Naive thymus-derived CD8-positive, alpha-beta T cell (primary cell): ENCODE results near the gene ANKLE2. TPM values are rescaled to one million over a fixed set of nuclear protein-coding genes. Genes with fewer than 3 reads are reported as not detected.
A peak's percentile ranks its signal among the peaks of the same experiment; 100 is the strongest.

ENCODE experiments used
- ATAC-seq, 2 donors: fragments of 150-1000 bp; cut with Tn5 transposase in 1 of 2; sonication (Bioruptor Pico), chemical (Tn5 transposase) in 1 of 2; 1 replicate in 1 of 2; 2 replicates in 1 of 2; pipeline ENCODE4 v1.10.0; 2021; ENCODE audit warnings: mild to moderate bottlenecking in 2 of 2, moderate library complexity in 2 of 2
- POLR2A ChIA-PET: fragments of 350-600 bp; sonication (Branson Sonifier 250); formaldehyde crosslinking; loops from one replicate; lab custom pipeline; 2021; ENCODE audit warnings: antibody characterized with exemption; lab: Charles Lee
- DNase-seq, 10 donors: peaks; one replicate each; pipeline versions ENCODE4 v3.0.0 to v3.0.0-alpha.2; 2020 to 2022
- H3K27ac Mint-ChIP-seq, 10 donors: one replicate each; pipeline ENCODE4 v1.8.0; 2020 to 2022; ENCODE audit warnings: mild to moderate bottlenecking in 10 of 10, mixed read lengths in 10 of 10, moderate library complexity in 4 of 10, inconsistent platforms in 1 of 10
- H3K27me3 Mint-ChIP-seq, 5 donors: one replicate each; pipeline ENCODE4 v1.8.0; 2021 to 2022; ENCODE audit warnings: mixed read lengths in 5 of 5
- H3K36me3 Mint-ChIP-seq, 3 donors: one replicate each; pipeline ENCODE4 v1.8.0; 2020 to 2022; ENCODE audit warnings: mixed read lengths in 3 of 3, mild to moderate bottlenecking in 2 of 3, inconsistent platforms in 1 of 3
- H3K4me1 Mint-ChIP-seq, 4 donors: one replicate each; pipeline ENCODE4 v1.8.0; 2021 to 2022; ENCODE audit warnings: mixed read lengths in 4 of 4
- H3K4me3 Mint-ChIP-seq, 10 donors: one replicate each; pipeline ENCODE4 v1.8.0; 2020 to 2022; ENCODE audit warnings: mild to moderate bottlenecking in 10 of 10, mixed read lengths in 10 of 10, moderate library complexity in 6 of 10, inconsistent platforms in 1 of 10
- H3K9me3 Mint-ChIP-seq, 9 donors: one replicate each; pipeline ENCODE4 v1.8.0; 2020 to 2022; ENCODE audit warnings: mixed read lengths in 9 of 9, mild to moderate bottlenecking in 3 of 9, inconsistent platforms in 1 of 9, moderate library complexity in 1 of 9
- polyA plus RNA-seq, 3 donors: library from polyadenylated mRNA; unstranded; fragments of 300-500 nt; fragmentation: Illumina TruSeq; gene quantifications; one replicate each; pipeline ENCODE4 v1.2.3, GENCODE V29; 2021
- total RNA-seq, 8 experiments: library from RNA in 2 of 8; stranded (reverse) in 2 of 8; gene quantifications; one replicate each; pipeline ENCODE4 v1.2.3 and lab custom pipeline; 2021 to 2026

ANKLE2 gene
- total and polyA plus RNA-seq, 5 experiments from 2014 or later = 17.8 to 107 (median 32.1) TPM

DNA sequence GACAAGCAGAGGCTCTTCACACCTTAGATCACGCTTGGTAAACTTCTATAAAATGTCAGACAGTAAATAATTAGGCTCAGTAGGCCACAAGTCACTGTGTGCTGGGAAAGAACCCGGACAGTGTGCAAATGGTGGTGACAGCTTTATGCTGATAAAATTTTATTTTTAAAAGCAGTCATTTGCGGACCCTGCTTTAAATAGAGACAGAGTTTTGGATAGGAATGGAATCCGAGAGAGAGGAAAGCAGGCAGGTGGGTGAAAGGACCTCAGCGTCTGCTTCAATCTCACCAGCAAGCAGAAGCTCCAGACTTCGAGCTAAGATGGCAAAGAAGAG lies 21.4 kb downstream of the ANKLE2 start:
- H3K36me3 Mint-ChIP-seq = peaks cover 14 to 93% (median 19%) of the 10 kb centered on the region in 3 donors
- no peak overlapping the region for H3K27ac Mint-ChIP-seq
- POLR2A ChIA-PET = no interaction called here
- no peaks in the 10 kb centered on the region for H3K27me3 Mint-ChIP-seq
- no peaks in the 10 kb centered on the region for H3K9me3 Mint-ChIP-seq
- H3K4me1 Mint-ChIP-seq = peaks cover 7 to 16% (median 11%) of the 10 kb centered on the region in 4 donors
- ATAC-seq (no peak), DNase-seq (no peak)
- no peak overlapping the region for H3K4me3 Mint-ChIP-seq

DNA sequence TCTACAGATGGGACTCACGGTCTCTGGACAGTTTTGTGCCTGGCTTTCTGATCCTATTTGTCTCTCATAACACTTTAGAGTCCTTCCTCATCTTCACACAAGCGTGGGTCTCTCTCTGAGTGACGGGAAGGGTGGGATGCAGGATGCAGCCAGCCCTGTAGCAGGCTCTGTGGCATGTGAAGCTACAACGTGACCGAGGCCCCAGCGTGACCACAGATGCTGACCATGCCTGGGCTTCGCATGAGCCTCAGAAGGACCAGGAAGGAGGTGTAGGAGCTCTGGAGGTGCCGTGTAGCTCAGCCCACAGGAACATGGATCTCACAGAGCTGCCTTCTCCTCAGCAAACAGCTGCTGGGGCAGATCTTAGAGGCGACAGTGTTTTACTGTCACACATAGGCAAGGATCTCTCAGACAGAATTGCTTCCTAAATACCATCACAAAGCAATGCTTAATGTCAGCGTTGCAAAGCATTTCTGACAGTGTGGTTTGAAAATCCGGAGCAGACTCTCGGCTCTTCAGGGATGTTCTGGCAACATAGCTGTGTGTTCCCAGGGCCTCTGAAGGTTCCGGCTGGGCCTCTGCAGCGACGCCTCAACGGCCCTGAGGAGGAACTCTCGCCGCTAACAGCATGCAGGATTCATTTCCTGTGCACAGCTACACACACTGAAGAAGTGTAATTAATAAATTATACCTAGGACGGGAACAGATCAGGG lies 21.9 kb downstream of the ANKLE2 start:
- POLR2A ChIA-PET = no interaction called here
- H3K36me3 Mint-ChIP-seq = peaks cover 14 to 93% (median 19%) of the 10 kb centered on the region in 3 donors
- H3K27ac Mint-ChIP-seq = no peak overlapping the region
- DNase-seq (no peak), ATAC-seq (no peak)
- peaks cover 7 to 16% (median 11%) of the 10 kb centered on the region in 4 donors for H3K4me1 Mint-ChIP-seq
- H3K9me3 Mint-ChIP-seq = no peaks in the 10 kb centered on the region
- H3K4me3 Mint-ChIP-seq = no peak overlapping the region
- no peaks in the 10 kb centered on the region for H3K27me3 Mint-ChIP-seq

- Mint-ChIP-seq H3K27ac (peak overlapping the region in 1 of 10 donors; percentile 31), H3K36me3 (peaks cover 11 to 96% (median 31%) of the 10 kb centered on the region in 3 donors), H3K9me3 (no peaks in the 10 kb centered on the region), H3K27me3 (no peaks in the 10 kb centered on the region), H3K4me1 (peaks cover 0 to 1% (median under 1%) of the 10 kb centered on the region in 4 donors), H3K4me3 (no peak overlapping the region)
- POLR2A ChIA-PET = no interaction called here
- no peak for ATAC-seq
- no peak for DNase-seq
Measured at GRCh38 chr12:132736913-132737312, 24.7 kb downstream of the ANKLE2 start.

- H3K9me3 Mint-ChIP-seq = peaks cover 0 to 2% (median 0%) of the 10 kb centered on the region in 9 donors
- H3K36me3 Mint-ChIP-seq = peaks cover 14 to 96% (median 35%) of the 10 kb centered on the region in 3 donors
Measured at GRCh38 chr12:132736378-132736777, 25.3 kb downstream of the ANKLE2 start.

GRCh38 chr12:132735496-132735895 lies 26.1 kb downstream of the ANKLE2 start:
- POLR2A ChIA-PET = interaction anchor here (1.0 kb wide), 1 partner anchor 26 kb away, joined by 3 read pairs; the partner anchor contains the start of gene ANKLE2
- Mint-ChIP-seq H3K27ac (no peak overlapping the region), H3K27me3 (no peaks in the 10 kb centered on the region), H3K4me1 (peaks cover 0 to 5% (median 0%) of the 10 kb centered on the region in 4 donors), H3K9me3 (peaks cover 0 to 2% (median 0%) of the 10 kb centered on the region in 9 donors), H3K4me3 (no peak overlapping the region), H3K36me3 (peaks cover 14 to 91% (median 36%) of the 10 kb centered on the region in 3 donors)
- no peak for DNase-seq
- ATAC-seq = no peak

More at GRCh38 chr12:132736378-132736777, 25.3 kb downstream of the ANKLE2 start:
- Mint-ChIP-seq H3K27ac (peak overlapping the region in 3 of 10 donors; percentile 13 to 35 (median 31)), H3K27me3 (no peaks in the 10 kb centered on the region), H3K4me1 (peaks cover 0 to 5% (median 0%) of the 10 kb centered on the region in 4 donors), H3K4me3 (no peak overlapping the region)
- POLR2A ChIA-PET = no interaction called here
- ATAC-seq = no peak
- DNase-seq = no peak

- peaks cover 14 to 88% (median 38%) of the 10 kb centered on the region in 3 donors for H3K36me3 Mint-ChIP-seq
- H3K4me3 Mint-ChIP-seq = no peak overlapping the region
- H3K27ac Mint-ChIP-seq = no peak overlapping the region
- no peaks in the 10 kb centered on the region for H3K27me3 Mint-ChIP-seq
- DNase-seq = no peak
- peaks cover 0 to 6% (median under 1%) of the 10 kb centered on the region in 4 donors for H3K4me1 Mint-ChIP-seq
- no peak for ATAC-seq
- peaks cover 0 to 2% (median 0%) of the 10 kb centered on the region in 9 donors for H3K9me3 Mint-ChIP-seq
- POLR2A ChIA-PET = no interaction called here
Measured at GRCh38 chr12:132734206-132734605, 27.4 kb downstream of the ANKLE2 start.

DNA sequence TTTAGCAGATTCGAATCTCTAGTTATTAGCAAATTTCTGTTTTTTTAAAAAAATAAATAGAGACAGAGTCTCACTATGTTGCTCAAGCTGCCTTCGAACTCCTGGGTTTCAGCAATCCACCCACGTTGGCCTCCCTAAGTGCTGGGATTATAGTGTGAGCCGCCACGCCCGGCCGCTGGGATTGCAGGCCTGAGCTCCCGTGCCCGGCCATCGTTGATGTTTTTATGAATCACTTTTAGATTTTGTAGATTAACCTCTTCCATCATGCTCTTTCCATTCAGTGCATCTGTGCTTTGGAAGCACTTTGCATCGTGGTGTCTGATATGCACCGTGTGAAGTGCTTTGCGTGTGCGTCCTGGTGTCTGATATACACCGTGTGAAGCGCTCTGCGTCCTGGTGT lies 30.1 kb downstream of the ANKLE2 start:
- Mint-ChIP-seq H3K27me3 (no peaks in the 10 kb centered on the region), H3K27ac (peak overlapping the region in 1 of 10 donors; percentile 5), H3K4me3 (no peak overlapping the region), H3K9me3 (peaks cover 0 to 2% (median 0%) of the 10 kb centered on the region in 9 donors), H3K36me3 (peaks cover 14 to 88% (median 50%) of the 10 kb centered on the region in 3 donors), H3K4me1 (peaks cover 0 to 10% (median 2%) of the 10 kb centered on the region in 4 donors)
- POLR2A ChIA-PET = no interaction called here
- no peak for ATAC-seq
- no peak for DNase-seq

- ATAC-seq (no peak), DNase-seq (no peak)
- peaks cover 14 to 88% (median 60%) of the 10 kb centered on the region in 3 donors for H3K36me3 Mint-ChIP-seq
- peaks cover 0 to 2% (median 0%) of the 10 kb centered on the region in 9 donors for H3K9me3 Mint-ChIP-seq
- POLR2A ChIA-PET = no interaction called here
- peaks cover 0 to 10% (median 2%) of the 10 kb centered on the region in 4 donors for H3K4me1 Mint-ChIP-seq
- peak overlapping the region in 2 of 10 donors; percentile 36 to 38 for H3K27ac Mint-ChIP-seq
- no peaks in the 10 kb centered on the region for H3K27me3 Mint-ChIP-seq
- H3K4me3 Mint-ChIP-seq = no peak overlapping the region
Measured at GRCh38 chr12:132730353-132730752, 31.3 kb downstream of the ANKLE2 start.

- Mint-ChIP-seq H3K27me3 (no peaks in the 10 kb centered on the region), H3K4me3 (no peak overlapping the region), H3K36me3 (peaks cover 14 to 86% (median 60%) of the 10 kb centered on the region in 3 donors), H3K27ac (peak overlapping the region in 1 of 10 donors; percentile 36), H3K4me1 (peaks cover 0 to 10% (median 2%) of the 10 kb centered on the region in 4 donors), H3K9me3 (peaks cover 0 to 2% (median 0%) of the 10 kb centered on the region in 9 donors)
- POLR2A ChIA-PET = no interaction called here
- no peak for ATAC-seq
- DNase-seq = no peak
Measured at GRCh38 chr12:132729541-132730320, 31.9 kb downstream of the ANKLE2 start.

DNA sequence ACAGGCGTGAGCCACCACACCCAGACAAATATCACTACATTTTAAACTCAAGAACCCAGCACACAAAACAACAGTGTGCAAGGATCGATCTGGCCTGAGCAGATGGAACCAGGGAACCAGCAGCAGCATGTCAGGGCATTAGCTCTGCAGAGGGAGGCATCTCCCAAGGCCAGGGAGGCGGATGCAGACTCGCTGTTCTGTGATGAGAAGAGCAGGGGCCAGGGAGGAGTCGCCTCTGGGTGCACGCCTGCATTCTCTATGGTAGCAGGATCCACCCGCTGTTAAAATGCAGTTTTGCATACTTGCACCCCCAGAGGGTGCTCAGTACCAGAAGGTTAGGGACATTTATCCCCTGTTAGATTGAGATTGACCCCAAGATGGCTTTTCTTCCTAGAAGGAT lies 33.1 kb downstream of the ANKLE2 start:
- Mint-ChIP-seq H3K36me3 (peaks cover 14 to 83% (median 50%) of the 10 kb centered on the region in 3 donors), H3K27ac (peak overlapping the region in 7 of 10 donors; percentile 40 to 73 (median 46)), H3K27me3 (no peaks in the 10 kb centered on the region), H3K4me3 (no peak overlapping the region), H3K4me1 (peaks cover 0 to 10% (median 2%) of the 10 kb centered on the region in 4 donors), H3K9me3 (peaks cover 0 to 2% (median 0%) of the 10 kb centered on the region in 9 donors)
- POLR2A ChIA-PET = no interaction called here
- DNase-seq (no peak), ATAC-seq (no peak)

GRCh38 chr12:132727091-132727794 lies 34.4 kb downstream of the ANKLE2 start:
- Mint-ChIP-seq H3K4me3 (no peak overlapping the region), H3K27ac (no peak overlapping the region), H3K9me3 (peaks cover 0 to 2% (median 0%) of the 10 kb centered on the region in 9 donors), H3K27me3 (no peaks in the 10 kb centered on the region), H3K4me1 (peaks cover 0 to 10% (median 2%) of the 10 kb centered on the region in 4 donors), H3K36me3 (peaks cover 6 to 76% (median 41%) of the 10 kb centered on the region in 3 donors)
- no peak for DNase-seq
- ATAC-seq = no peak
- POLR2A ChIA-PET = interaction anchor here (0.6 kb wide), 1 partner anchor 957 kb away, joined by 3 read pairs; no protein-coding TSS in a partner anchor

GRCh38 chr12:132726386-132726785 lies 35.2 kb downstream of the ANKLE2 start:
- Mint-ChIP-seq H3K27me3 (no peaks in the 10 kb centered on the region), H3K4me3 (no peak overlapping the region), H3K4me1 (peaks cover 0 to 10% (median under 1%) of the 10 kb centered on the region in 4 donors), H3K36me3 (peaks cover 0 to 76% (median 36%) of the 10 kb centered on the region in 3 donors), H3K9me3 (no peaks in the 10 kb centered on the region), H3K27ac (no peak overlapping the region)
- ATAC-seq = no peak
- POLR2A ChIA-PET = no interaction called here
- no peak for DNase-seq
